Activated CD4-positive, alpha-beta T cell treated with anti-CD3 and anti-CD28 coated beads, Interleukin-2, Interleukin-4, amounts not matched to agents 100 ng/mL and 50 ng/mL, durations not matched to agents 16 hours and 8 hours (primary cell): Measurements from ENCODE around the gene HSD17B8.
A peak's percentile ranks its signal among the peaks of the same experiment; 100 is the strongest.

ENCODE experiments used
- DNase-seq: peaks from one replicate; pipeline ENCODE4 v3.0.0-alpha.2; 2020; ENCODE audit warnings: low spot score

The HSD17B8 gene

DNA sequence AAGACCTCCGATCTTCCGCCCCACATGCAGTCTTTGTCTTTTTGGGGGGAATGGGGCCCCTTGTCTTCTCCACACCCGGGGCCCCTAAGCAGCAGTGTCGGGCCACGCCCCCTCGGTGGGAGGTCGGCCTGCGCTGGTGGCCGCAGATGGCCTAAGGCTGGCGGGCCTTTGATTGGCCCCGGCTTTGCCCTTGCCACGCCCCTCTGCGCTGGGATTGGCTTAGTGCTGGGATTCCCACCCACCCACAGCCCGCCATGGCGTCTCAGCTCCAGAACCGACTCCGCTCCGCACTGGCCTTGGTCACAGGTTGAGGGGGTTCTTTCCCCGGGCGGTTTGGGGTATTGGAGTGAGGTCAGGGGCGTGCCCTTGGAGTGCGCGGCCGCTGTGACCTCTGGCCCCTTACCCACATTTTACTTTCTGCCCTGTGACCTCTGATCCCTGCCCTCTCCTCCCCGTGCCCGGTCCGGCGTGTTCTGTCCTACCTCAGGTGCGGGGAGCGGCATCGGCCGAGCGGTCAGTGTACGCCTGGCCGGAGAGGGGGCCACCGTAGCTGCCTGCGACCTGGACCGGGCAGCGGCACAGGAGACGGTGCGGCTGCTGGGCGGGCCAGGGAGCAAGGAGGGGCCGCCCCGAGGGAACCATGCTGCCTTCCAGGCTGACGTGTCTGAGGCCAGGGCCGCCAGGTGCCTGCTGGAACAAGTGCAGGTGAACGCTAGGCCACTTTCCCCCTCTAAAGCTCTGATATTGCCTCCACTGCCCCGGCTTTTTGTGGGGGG, at the start of gene HSD17B8:
Gene HSD17B8 (plus strand): TSS at position 241 of the 776 bp plus-strand sequence. CDS start 14 bp downstream, at position 255.
- DNase-seq = peak; percentile 94

- DNase-seq = no peak
Measured at GRCh38 chr6:33156561-33156960, 47.9 kb upstream of the HSD17B8 start.

DNA sequence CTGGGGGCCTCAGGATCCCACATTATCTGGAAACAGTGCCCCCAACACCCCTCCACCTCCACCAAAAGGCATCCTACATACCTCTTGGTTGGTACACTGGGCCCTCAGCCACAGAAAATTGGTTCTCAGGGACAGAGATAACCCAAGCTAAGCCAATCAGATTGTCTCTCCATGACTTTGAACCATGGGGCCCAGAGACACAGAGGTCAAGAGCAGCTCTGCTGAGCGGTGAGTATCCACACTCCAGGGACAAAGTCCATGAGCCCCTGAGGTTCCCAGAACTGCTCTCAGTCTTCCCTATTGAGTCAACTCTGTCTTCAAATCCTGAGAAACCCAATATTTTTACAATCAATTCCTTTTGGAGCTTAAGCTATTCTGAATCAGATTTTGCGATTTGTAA, 47.5 kb upstream of the HSD17B8 start:
- DNase-seq = no peak

DNA sequence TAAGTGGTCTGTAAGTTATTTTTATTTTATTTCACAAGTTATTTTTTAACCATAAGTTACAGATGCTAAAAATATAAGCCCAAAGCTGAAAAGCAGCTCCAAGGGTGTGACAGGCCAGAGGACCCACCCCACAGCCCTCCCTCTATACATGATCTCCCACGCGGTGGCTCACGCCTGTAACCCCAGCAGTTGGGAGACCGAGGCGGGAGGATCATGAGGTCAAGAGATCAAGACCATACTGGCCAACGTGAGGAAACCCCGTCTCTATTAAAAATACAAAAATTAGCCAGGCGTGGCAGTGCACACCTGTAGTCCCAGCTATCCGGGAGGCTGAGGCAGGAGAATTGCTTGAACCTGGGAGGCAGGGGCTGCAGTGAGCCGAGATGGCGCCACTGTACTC, 44.4 kb upstream of the HSD17B8 start:
- DNase-seq = no peak

- DNase-seq = no peak
Measured at GRCh38 chr6:33160728-33161344, 43.6 kb upstream of the HSD17B8 start.

DNA sequence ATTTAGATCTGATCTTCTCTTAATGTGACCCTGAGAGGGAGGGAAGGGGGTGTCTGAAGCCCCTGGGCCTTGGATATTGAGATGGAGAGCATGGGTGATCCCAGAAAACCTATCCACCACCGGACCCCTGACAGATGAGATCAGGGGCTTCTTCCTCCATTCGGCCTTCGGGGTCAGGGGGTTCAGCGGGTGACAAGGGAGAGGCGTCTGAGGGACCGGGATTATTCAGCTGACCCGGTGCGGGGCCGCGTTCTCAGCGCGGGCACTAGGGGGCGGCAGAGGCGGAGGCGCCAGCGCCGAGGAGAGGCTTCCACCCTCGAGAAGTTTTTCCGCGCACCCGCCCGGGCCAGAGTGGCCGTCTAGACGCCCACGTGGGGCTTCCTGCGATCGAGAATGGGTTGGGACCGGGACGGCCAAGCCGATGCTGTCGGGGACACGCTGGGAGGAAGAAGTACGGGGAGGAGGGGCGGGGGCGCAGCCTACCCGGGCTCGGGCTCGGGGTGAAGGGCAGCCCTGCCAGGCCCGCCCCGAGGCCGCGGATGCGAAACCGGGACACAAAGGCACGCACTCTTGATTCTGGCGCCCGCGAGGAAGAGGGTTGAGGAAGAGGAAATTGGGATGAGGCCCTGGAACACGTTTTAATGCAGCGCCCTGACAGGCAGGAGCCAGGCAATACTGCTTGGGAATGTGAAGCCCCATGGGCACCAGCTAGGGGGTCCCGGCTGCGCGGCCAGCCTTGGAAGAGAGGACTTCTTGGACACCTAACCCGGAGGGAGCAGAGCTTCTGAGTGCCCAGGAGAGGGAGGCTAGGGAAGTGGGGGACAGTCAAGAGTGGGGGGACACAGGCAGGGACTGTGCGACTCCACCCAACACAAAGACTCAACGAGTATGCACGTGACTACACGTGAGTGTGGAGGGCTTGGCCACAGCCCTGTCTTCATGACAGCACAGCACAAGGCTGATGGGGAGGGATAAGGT, 42.8 kb upstream of the HSD17B8 start:
- peak; percentile 83 for DNase-seq

GRCh38 chr6:33163540-33163939, 40.9 kb upstream of the HSD17B8 start:
- DNase-seq = no peak

- no peak for DNase-seq
Measured at GRCh38 chr6:33164176-33164575, 40.3 kb upstream of the HSD17B8 start.

GRCh38 chr6:33164665-33165373, 39.6 kb upstream of the HSD17B8 start:
- no peak for DNase-seq

DNA sequence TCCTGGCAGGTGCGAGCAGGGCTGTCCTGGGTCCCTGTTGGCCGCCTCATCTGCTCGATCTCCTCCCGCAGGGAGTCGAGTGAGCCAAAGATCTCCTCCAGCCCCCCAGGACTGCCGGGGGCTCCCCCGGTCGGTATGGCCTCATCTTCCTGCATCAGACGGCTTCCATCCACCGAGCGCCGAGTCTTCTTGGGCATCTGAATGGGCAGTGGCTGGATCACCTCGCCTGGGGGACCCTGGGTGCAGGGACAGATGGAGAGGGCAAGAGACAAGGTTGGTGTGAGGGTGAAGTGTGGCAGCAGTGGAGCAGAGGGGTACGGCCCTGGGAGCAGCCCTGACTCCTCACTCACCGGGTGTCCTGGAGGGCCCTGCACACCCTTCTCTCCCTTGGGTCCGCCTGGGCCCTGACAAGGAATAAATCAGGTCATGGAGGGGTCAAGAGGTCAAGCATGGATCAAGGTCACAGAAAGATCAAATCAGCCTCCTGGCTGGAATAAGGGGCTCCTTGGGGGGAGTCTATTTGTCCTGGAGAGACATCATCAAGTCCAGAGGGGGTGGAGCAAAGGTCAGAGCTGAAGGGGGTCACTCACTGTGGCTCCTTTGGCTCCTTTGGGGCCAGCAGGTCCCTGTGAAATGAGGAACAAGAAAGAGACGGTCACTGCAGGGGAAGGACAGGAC, 38.7 kb upstream of the HSD17B8 start:
- no peak for DNase-seq

GRCh38 chr6:33166363-33166762, 38.1 kb upstream of the HSD17B8 start:
- no peak for DNase-seq

GRCh38 chr6:33166811-33167210, 37.6 kb upstream of the HSD17B8 start:
- no peak for DNase-seq

- DNase-seq = no peak
Measured at GRCh38 chr6:33167374-33168283, 36.8 kb upstream of the HSD17B8 start.

- DNase-seq = no peak
Measured at GRCh38 chr6:33168284-33168601, 36.2 kb upstream of the HSD17B8 start.

GRCh38 chr6:33168639-33169038, 35.8 kb upstream of the HSD17B8 start:
- no peak for DNase-seq

- DNase-seq = no peak
Measured at GRCh38 chr6:33169291-33170175, 34.9 kb upstream of the HSD17B8 start.

- no peak for DNase-seq
Measured at GRCh38 chr6:33170176-33171015, 34.1 kb upstream of the HSD17B8 start.
